Keratinocyte (primary cell): ENCODE data around the gene C6orf163. TPM values are rescaled to one million over a fixed set of nuclear protein-coding genes. Genes with fewer than 3 reads are reported as not detected.

Experiments
- DNase-seq: peaks from one replicate; pipeline ENCODE4 v3.0.0-alpha.2; 2011; ENCODE audit warnings: low read depth, missing footprints, low spot score
- FAIRE-seq: peaks from 2 replicates; lab custom pipeline; 2011; peaks lifted over from hg19 to GRCh38; lab: Jason Lieb, UNC
- H2AFZ ChIP-seq: 2 replicates; pipeline ENCODE4 v1.6.0; 2012; ENCODE audit warnings: low read length, control low read depth, inconsistent platforms; ENCODE audit not compliant: control insufficient read depth
- H3K27ac ChIP-seq: 2 replicates; pipeline ENCODE4 v1.5.1; 2011; ENCODE audit warnings: low read length; ENCODE audit not compliant: control insufficient read depth, insufficient read depth
- H3K27me3 ChIP-seq: 3 replicates; pipeline ENCODE4 v1.6.0; 2011; ENCODE audit warnings: low read length; ENCODE audit not compliant: control insufficient read depth, insufficient read depth; ENCODE audit errors: extremely low read depth
- H3K36me3 ChIP-seq, 2 experiments: 2 replicates in 1 of 2; 3 replicates in 1 of 2; pipeline ENCODE4 v1.5.1; 2011; ENCODE audit warnings: low read length in 2 of 2, mild to moderate bottlenecking in 1 of 2; ENCODE audit not compliant: control insufficient read depth in 2 of 2, insufficient read depth in 2 of 2; ENCODE audit errors: extremely low read depth in 1 of 2
- H3K4me1 ChIP-seq: 3 replicates; pipeline ENCODE4 v1.5.1; 2011; ENCODE audit warnings: low read length; ENCODE audit not compliant: control insufficient read depth, insufficient read depth; ENCODE audit errors: extremely low read depth
- H3K4me2 ChIP-seq: 3 replicates; pipeline ENCODE4 v1.6.0; 2011; ENCODE audit warnings: low read depth, low read length; ENCODE audit not compliant: control insufficient read depth, insufficient read depth; ENCODE audit errors: extremely low read depth
- H3K4me3 ChIP-seq, 3 experiments: fragments of 200-600 bp in 1 of 3; sonication (generic) in 1 of 3; 2 replicates in 2 of 3; 3 replicates in 1 of 3; pipeline ENCODE4 v1.5.1; 2011 to 2016; ENCODE audit warnings: low read length in 3 of 3, mild to moderate bottlenecking in 3 of 3, control low read depth in 2 of 3, inconsistent platforms in 1 of 3, low read depth in 1 of 3, mixed read lengths in 1 of 3, mixed run types in 1 of 3, moderate library complexity in 1 of 3; ENCODE audit not compliant: control insufficient read depth in 2 of 3, insufficient read depth in 2 of 3; ENCODE audit errors: extremely low read depth in 1 of 3
- H3K79me2 ChIP-seq: 2 replicates; pipeline ENCODE4 v1.6.0; 2012; ENCODE audit warnings: low read length; ENCODE audit not compliant: control insufficient read depth, insufficient read depth
- H3K9ac ChIP-seq: 3 replicates; pipeline ENCODE4 v1.6.0; 2011; ENCODE audit warnings: low read length; ENCODE audit not compliant: control insufficient read depth, insufficient read depth; ENCODE audit errors: extremely low read depth
- H3K9me1 ChIP-seq: 3 replicates; pipeline ENCODE4 v1.6.0; 2011; ENCODE audit warnings: low read length; ENCODE audit not compliant: control insufficient read depth, insufficient read depth; ENCODE audit errors: extremely low read depth
- H3K9me3 ChIP-seq: 2 replicates; pipeline ENCODE4 v1.5.1; 2012; ENCODE audit warnings: low read depth, low read length; ENCODE audit not compliant: control insufficient read depth
- H4K20me1 ChIP-seq: 3 replicates; pipeline ENCODE4 v1.6.0; 2011; ENCODE audit warnings: low read length; ENCODE audit not compliant: control insufficient read depth, insufficient read depth; ENCODE audit errors: extremely low read depth
- CTCF ChIP-seq, 3 experiments: IDR thresholded peaks in 1 of 3; conservative IDR thresholded peaks in 1 of 3; optimal IDR thresholded peaks in 1 of 3; 2 replicates in 2 of 3; 3 replicates in 1 of 3; pipeline versions ENCODE3 to v1.5.1; 2011; ENCODE audit warnings: low read length in 3 of 3, mild to moderate bottlenecking in 3 of 3, moderate library complexity in 2 of 3, control low read depth in 1 of 3, inconsistent platforms in 1 of 3; ENCODE audit not compliant: insufficient read depth in 2 of 3; ENCODE audit errors: extremely low read depth in 1 of 3
- EZH2 ChIP-seq: IDR thresholded peaks from one replicate; pipeline ENCODE4 v1.6.1; 2012; ENCODE audit warnings: inconsistent platforms, mild to moderate bottlenecking, low read length, moderate library complexity
- dilution Hi-C: fragments of 300-500 bp; cut with MboI; formaldehyde crosslinking; loops from one replicate; pipeline ENCODE4 v1.7.0; 2020; ENCODE audit warnings: low sequenced_read_pairs; ENCODE audit not compliant: extremely low pct_ligation_motif_present
- polyA plus RNA-seq, 5 experiments: library from polyadenylated mRNA; depleted of rRNA in 3 of 5; stranded (reverse) in 3 of 5; stranded (forward) in 1 of 5; unstranded in 1 of 5; fragments of >200 nt; gene quantifications; 1 replicate in 1 of 5; 2 replicates in 3 of 5; 3 replicates in 1 of 5; pipeline versions ENCODE4 v1.2.1 to v1.2.3, GENCODE V29; 2011 to 2012; ENCODE audit warnings: missing spikeins in 2 of 5, low read depth in 1 of 5, low replicate concordance in 1 of 5

Gene C6orf163
- polyA plus RNA-seq, 1 donor (not counting 4 experiments of a cell fraction or from before 2014, with no cell fraction given): 0.83 TPM

DNA sequence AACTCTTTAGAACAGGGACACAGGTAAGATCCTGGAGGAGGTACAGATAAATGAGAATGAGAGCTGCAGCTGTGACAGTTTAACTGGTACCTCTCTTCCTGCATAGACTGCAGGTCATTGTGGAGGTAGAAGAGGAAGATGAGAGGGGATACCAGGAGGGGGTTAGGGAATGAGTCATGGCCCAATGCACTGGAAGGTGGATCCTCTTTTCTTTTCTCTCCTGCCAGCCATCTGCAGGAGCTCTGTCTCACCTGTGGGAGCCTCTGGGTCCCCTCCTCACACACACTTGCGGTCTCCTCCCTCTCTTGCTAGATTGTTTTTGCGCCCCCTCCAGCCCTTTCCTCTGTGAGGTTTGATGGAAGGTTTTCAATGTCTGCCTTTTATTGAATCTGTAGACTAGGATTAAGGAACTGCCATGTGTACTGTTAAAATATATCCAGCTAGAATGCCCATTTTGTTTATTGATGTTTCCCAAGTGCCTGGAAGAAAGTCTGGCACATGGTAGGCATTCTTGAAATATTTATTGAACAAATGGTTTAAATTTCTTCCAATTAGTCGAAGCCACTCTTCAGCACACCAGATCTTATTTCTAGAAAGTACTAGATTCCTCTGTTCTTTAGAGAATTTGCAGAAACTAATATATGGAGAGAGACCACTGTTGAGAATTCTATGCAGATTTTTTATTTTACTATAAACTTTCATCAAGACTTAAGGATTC, 13.0 kb downstream of the C6orf163 start:
- no peak overlapping the region for H3K27ac ChIP-seq
- no peak overlapping the region for H3K9ac ChIP-seq
- dilution Hi-C loops: no loop called here
- TF ChIP-seq CTCF (optimal IDR thresholded peaks at IDR 0.05 in 1 of 3, IDR thresholded peaks at IDR 0.05 in 1 of 3, conservative IDR thresholded peaks at IDR 0.05 in 1 of 3; ENCODE audit: extremely low read depth in 1 of 3, insufficient read depth in 2 of 3, low read length in 3 of 3) (no peak), EZH2 (no peak)
- no peak for DNase-seq
- no peaks in the 10 kb centered on the region for H3K9me3 ChIP-seq
- H3K4me2 ChIP-seq: no peak overlapping the region
- no peak overlapping the region for H2AFZ ChIP-seq
- H3K79me2 ChIP-seq: no peaks in the 10 kb centered on the region
- H3K4me3 ChIP-seq: no peak overlapping the region
- no peaks in the 10 kb centered on the region for H3K4me1 ChIP-seq
- no peaks in the 10 kb centered on the region for H3K27me3 ChIP-seq
- FAIRE-seq: no peak
- H4K20me1 ChIP-seq: no peaks in the 10 kb centered on the region
- H3K9me1 ChIP-seq: no peaks in the 10 kb centered on the region
- peaks cover 0 to 3% of the 10 kb centered on the region in 2 experiments for H3K36me3 ChIP-seq

- Histone ChIP-seq H3K4me2 (no peak overlapping the region), H4K20me1 (no peaks in the 10 kb centered on the region), H3K79me2 (no peaks in the 10 kb centered on the region), H2AFZ (no peak overlapping the region), H3K36me3 (no peaks in the 10 kb centered on the region), H3K4me3 (no peak overlapping the region), H3K9ac (no peak overlapping the region), H3K27ac (no peak overlapping the region), H3K9me1 (no peaks in the 10 kb centered on the region), H3K4me1 (no peaks in the 10 kb centered on the region), H3K27me3 (no peaks in the 10 kb centered on the region), H3K9me3 (no peaks in the 10 kb centered on the region)
- dilution Hi-C loops: no loop called here
- DNase-seq: no peak
- no peak for FAIRE-seq
- TF ChIP-seq CTCF (optimal IDR thresholded peaks at IDR 0.05 in 1 of 3, IDR thresholded peaks at IDR 0.05 in 1 of 3, conservative IDR thresholded peaks at IDR 0.05 in 1 of 3; ENCODE audit: extremely low read depth in 1 of 3, insufficient read depth in 2 of 3, low read length in 3 of 3): no peak
- no peak for TF ChIP-seq EZH2
Observed at GRCh38 chr6:87364602-87365252, 20.1 kb downstream of the C6orf163 start.
